ENCODE data around the gene PDIA6.

Gene PDIA6

DNA sequence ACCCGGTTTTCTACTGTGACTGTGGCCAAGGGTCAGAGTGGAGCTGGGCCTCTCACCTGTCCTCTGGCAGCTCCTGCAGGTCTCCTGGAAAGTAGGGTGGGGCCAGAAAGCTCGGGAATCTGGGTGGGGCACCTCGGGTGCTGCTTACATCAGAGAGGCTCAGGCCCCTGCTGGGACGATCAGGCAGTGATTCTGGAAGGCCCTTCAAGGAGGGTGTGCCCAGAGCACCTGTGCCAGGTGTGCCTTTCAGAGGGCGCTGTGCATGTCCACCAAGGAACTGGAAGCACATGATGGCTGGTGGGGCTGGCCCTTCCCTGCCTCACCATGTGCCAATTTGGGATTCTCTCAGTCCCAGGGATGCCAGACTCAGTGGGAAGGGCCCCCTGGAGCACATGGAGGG is 47.1 kb downstream of the PDIA6 start:
- no peak for TF ChIP-seq ZFX (IDR thresholded peaks at IDR 0.05; ENCODE audit: borderline replicate concordance)
- TF ChIP-seq, protein P1, sequence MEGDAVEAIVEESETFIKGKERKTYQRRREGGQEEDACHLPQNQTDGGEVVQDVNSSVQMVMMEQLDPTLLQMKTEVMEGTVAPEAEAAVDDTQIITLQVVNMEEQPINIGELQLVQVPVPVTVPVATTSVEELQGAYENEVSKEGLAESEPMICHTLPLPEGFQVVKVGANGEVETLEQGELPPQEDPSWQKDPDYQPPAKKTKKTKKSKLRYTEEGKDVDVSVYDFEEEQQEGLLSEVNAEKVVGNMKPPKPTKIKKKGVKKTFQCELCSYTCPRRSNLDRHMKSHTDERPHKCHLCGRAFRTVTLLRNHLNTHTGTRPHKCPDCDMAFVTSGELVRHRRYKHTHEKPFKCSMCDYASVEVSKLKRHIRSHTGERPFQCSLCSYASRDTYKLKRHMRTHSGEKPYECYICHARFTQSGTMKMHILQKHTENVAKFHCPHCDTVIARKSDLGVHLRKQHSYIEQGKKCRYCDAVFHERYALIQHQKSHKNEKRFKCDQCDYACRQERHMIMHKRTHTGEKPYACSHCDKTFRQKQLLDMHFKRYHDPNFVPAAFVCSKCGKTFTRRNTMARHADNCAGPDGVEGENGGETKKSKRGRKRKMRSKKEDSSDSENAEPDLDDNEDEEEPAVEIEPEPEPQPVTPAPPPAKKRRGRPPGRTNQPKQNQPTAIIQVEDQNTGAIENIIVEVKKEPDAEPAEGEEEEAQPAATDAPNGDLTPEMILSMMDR (IDR thresholded peaks at IDR 0.05), result no peak
- no peak overlapping the region for H3K27ac ChIP-seq

DNA sequence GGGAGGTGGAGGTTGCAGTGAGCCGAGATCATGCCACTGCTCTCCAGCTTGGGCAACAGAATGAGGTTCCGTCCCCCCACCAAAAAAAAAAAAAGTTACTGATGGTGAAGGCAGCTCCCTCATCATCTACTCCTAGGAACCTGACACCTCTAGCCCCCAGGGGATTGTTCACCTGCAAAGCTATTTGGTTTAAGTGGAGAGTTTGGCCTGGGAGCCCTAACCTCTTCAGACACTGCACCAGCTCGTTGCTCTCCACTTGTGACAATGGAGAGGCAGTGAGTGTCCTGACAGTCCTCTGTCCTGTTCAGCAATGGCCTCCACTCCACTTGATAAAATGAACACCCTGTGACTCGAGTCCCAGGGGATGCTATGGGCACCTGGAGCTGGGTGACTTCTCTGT is 47.7 kb downstream of the PDIA6 start:
- TF ChIP-seq, protein P1 (IDR thresholded peaks at IDR 0.05), result no peak
- no peak for TF ChIP-seq ZFX (IDR thresholded peaks at IDR 0.05; ENCODE audit: borderline replicate concordance)
- H3K27ac ChIP-seq, result no peak overlapping the region

DNA sequence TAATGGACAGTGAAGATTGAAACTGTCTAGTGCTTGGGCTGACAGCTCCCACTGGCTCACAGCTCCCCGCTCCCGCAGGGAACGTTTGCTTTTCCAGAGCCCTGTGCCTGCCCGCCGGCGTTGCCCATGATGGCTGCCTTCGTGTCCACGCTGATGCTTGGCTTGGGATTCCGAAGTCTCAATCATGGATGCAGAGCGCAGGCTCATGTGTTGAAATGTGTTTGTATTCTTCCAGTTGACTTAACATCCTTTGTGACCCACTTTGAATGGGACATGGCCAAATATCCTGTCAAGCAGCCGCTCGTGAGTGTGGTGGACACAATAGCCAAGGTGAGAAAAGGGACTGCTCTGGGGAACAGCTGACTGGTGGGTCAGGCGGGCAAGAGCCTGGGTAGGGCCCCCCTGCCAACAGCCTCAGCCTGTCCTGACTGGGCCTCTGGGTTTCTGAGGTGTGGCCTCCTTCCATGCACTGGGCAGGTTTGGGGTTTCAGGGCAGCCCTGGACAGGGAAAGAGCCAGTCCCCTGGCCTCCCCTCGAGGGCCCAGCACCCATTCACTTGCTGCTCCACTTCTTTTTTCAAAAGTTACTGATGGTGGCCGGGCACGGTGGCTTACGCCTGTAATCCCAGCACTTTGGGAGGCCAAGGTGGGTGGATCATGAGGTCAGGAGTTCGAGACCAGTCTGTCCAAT is 48.3 kb downstream of the PDIA6 start:
- no peak for TF ChIP-seq ZFX (IDR thresholded peaks at IDR 0.05; ENCODE audit: borderline replicate concordance)
- TF ChIP-seq, protein P1 (IDR thresholded peaks at IDR 0.05), result no peak
- no peak overlapping the region for H3K27ac ChIP-seq

DNA sequence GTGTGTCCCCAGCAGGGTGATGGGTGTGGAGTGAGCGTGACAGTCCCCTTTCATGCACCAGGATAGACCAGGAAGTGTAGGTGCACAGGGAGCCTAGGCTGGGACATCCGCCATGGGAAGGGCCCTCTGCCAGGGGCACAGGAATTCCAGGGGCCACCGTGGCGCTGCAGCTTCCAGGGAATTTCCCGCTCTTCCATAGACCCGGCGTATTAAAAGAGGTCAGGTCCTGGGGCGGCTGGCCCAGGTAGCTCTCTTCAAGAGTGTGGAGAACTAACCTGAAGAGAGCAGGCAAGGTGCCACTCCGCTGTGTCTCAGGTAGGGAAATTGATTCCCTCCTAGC is 49.2 kb downstream of the PDIA6 start:
- TF ChIP-seq, protein P1 (IDR thresholded peaks at IDR 0.05), result no peak
- no peak for TF ChIP-seq ZFX (IDR thresholded peaks at IDR 0.05; ENCODE audit: borderline replicate concordance)
- H3K27ac ChIP-seq, result no peak overlapping the region

DNA sequence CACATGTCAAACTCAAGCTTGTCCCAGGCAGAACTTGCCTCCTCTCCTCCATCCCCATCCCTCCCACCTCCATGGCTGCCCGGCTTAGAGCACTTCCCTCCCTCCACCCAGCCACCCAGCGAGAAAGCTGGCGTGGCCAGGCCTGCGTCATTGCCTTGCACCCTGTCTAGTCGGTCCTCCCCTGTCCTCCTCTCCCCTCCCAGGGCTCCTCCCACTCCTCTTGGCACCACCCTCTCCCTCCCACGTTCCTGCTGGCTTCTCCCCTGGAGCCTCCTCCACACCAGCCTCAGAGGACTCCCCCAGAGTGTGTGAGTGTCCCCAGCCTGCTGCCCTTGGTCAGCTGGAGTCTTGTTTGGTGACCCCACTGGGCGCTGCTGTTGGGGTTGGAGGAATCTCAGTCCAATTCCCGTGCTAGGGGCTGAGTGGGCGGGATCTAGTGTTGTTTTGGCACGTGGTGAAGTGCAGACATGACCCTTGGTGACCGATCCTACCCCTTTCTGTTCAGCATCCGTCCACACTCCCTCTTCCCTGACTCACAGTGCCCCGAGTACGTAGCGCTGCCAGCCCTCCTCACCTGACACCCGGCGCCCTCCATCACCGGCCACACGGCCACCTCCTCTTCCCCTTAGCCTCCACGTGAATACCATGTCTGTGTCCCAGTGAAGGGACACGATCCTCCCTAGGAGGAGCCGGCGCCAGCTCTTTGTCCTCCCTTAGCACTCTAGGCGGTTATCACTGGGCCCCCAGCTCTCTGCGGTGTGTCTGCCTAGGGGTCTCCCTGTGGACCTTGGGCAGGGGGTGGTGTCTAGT is 49.7 kb downstream of the PDIA6 start:
- TF ChIP-seq, protein P1 (IDR thresholded peaks at IDR 0.05), result no peak
- TF ChIP-seq ZFX (IDR thresholded peaks at IDR 0.05; ENCODE audit: borderline replicate concordance), result no peak
- H3K27ac ChIP-seq, result no peak overlapping the region

DNA sequence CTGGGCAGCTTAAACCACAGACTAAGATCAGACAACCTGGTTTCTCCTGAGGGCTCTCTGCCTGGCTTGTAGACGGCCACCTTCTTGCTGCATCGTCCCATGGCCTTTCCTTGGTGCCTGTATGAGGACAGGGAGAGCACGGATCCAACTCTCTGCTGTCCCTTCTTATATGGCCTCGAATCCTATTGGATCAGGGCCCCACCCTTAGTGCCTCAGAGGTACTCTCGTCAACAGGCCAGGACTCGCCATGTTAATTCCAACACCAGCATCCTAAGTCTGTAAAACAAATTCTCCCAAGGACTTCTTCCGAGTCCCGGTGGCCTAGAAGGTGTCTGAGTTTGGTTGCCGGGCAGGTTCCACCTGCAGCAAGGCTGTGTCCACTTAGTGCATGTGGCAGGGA is 51.0 kb downstream of the PDIA6 start:
- H3K27ac ChIP-seq, result no peak overlapping the region
- TF ChIP-seq, protein P1 (IDR thresholded peaks at IDR 0.05), result no peak
- TF ChIP-seq ZFX (IDR thresholded peaks at IDR 0.05; ENCODE audit: borderline replicate concordance), result no peak

All from 22Rv1 (cell line).